GM18505 (cell line): ENCODE results near the gene FERMT3.
A peak's percentile ranks its signal among the peaks of the same experiment; 100 is the strongest.
"Not testable (repeated sequence)": the region's sequence is repeated elsewhere in the genome, so short reads cannot be mapped to it uniquely, and the experiment has no call there.

ENCODE experiments used
- ATAC-seq: cut with Tn5 transposase; IDR thresholded peaks from one replicate; pipeline ENCODE4 v1.9.1; 2021; ENCODE audit not compliant: unreplicated experiment
- POLR2A ChIP-seq: IDR thresholded peaks from 4 replicates; pipeline ENCODE4 v1.6.1; 2011; ENCODE audit warnings: borderline replicate concordance; ENCODE audit not compliant: insufficient read depth, insufficient read length; ENCODE audit errors: extremely low read depth

Gene FERMT3

DNA sequence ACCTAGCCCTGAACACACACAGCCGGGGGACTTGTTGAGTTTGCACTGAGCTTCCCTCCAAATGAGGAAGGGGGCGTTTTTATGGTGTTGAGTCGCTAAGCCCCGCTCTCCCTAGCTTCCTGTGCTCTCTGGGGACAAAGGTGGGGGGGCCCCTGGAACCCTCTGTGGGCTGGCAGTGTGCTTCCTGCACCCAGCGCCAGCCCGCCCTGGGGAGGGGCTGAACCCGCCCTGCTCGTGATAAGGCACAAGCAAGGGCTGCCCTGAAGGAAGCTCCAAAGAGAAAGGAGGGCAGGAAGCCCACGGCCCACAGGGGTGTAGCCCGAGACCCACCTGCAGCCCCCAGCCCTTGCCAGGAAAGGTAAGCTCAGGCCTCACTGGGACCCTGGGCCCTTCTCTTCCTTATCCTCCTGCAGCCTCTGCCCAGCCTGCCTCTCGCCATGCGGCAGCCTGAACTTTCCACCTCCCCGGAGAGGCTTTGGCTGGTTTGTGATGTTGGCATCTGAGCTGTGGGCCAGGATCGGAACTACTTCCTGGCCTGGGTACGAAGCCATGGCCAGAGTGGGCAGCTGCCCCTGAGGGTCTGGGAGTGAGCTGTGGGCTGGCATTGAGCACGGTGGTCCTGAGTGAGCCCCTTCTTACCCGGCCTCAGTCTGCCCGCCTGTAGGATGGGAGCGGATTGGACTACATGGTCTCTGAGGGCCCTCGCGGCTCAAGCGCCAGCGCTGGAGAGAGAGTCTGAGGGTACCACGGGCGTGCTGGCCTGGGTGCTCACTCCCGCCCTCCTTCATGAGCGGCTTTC lies at the start of gene FERMT3:
Gene FERMT3 (plus strand): TSS at position 265 of the 799 bp plus-strand sequence. CDS start 644 bp downstream, outside the sequence.
- no peak for ATAC-seq

DNA sequence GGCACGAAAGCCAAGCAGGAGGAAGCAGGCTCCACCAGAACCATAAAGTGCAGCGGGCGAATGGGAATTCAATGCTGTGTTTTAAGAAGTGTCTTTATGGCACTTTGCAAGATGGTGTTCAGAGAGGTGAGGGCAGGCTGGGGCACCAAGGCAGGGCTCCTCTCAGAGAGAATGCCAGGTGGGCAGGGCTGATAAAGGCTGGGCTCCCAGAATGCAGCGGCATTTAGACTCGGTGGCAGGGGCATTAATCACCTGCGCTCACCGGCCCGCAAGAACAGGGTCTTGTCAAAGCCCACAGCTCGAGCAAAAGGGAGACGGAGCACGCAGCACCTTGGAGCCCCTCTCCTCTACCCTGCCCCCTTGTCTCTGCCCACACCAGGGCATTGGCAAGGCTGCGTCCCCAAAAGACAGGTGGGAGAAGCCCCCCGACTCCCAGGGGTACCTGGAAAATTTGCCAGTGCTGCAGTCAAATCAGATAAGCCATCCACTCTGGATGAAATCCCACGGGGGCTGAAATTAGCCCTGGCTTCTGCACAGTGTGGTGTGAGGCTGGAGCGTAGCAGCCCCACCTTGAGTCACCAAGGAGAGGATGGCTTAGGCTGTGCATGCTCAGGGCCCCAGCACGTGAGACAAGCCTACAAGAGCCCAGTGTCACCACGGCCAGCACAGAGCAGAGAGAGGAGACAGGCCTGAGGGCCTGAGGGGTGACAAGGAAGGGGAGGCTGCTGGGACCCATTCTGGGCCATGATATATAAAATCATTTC lies 48.7 kb upstream of the FERMT3 start:
- no peak for ATAC-seq
- TF ChIP-seq POLR2A = no peak

More for the DNA sequence above, at the start of gene FERMT3:
- TF ChIP-seq POLR2A = peak; percentile 70

GRCh38 chr11:64161037-64161436 lies 45.5 kb upstream of the FERMT3 start:
- TF ChIP-seq POLR2A = no peak
- no peak for ATAC-seq

DNA sequence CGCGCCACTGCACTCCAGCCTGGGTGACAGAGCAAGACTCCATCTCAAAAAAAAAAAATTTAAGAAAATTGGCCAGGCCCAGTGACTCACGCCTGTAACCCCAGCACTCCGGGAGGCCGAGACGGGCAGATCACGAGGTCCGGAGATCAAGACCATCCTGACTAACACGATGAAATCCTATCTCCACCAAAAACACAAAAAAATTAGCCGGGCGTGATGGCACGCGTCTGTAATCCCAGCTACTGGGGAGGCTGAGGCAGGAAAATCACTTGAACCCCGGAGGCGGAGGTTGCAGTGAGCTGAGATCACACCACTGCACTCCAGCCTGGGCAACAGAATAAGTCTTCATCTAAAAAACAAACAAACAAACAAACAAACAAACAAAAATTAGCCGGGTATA lies 43.8 kb upstream of the FERMT3 start:
- ATAC-seq = not testable (repeated sequence)

DNA sequence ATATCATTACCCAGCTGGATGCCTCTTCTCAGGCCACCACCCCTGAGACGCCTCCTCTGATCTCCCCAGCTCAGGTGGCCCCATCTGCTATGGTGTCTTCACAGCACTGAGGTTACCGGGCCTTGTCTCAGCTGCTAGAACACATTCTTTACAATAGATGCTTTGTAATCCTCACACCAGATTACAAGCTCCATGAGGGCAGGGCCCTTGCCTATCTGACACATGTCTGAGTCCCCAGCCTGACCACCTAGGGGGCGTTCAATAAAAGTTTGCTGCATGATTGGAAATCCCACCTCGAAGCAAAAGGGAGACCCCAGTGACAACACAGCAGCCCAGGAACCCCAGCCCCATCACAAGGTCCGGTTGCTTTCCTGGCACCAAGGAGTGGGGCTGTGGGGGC lies 42.6 kb upstream of the FERMT3 start:
- no peak for TF ChIP-seq POLR2A
- no peak for ATAC-seq

DNA sequence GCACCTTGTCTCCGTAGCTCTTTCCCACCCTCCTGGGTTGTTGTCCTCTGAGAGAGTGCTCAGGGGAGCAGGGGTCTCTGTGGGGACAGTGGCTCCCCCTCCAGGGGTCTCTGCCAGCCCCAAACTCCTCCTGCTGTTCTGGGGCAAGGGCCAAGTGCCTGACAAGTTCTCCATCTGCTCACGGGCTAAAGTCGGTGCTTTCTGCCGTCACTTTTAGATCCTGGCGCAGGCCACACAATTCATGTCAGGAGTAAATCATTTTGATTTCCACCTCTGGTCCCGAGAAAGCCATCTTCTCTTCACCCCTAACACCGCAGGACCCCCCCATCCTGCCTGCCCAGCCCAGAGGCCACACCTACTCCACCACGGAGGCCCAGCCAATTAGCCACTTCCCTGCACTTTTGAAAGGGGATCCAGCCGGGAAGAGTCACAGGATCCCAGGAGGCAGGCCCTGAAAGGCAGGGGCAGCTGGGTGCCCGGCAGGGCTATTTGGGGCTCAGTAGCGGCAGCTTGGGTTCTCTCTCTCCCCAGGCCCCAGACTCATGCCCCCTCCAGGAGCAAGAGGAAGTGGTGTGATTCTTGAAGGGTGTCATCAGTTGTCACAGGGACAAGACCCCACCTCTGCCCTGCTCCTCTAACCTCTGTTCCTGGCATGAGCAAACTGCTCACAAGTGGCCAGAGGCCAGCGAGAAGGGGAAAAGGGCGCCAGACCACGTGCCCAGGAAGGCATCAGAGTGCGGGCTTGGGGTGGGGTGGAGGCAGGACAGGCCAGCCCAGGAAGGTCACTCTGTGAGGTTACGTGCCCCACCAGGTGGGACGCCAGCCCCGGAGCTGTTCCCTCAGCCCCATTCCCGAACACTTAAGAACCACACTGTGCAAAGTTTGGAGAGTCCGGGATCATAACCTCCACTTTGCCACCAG lies 41.9 kb upstream of the FERMT3 start:
- ATAC-seq = no peak
- TF ChIP-seq POLR2A = no peak

- no peak for TF ChIP-seq POLR2A
- no peak for ATAC-seq
Measured at GRCh38 chr11:64165481-64165841, 41.1 kb upstream of the FERMT3 start.

DNA sequence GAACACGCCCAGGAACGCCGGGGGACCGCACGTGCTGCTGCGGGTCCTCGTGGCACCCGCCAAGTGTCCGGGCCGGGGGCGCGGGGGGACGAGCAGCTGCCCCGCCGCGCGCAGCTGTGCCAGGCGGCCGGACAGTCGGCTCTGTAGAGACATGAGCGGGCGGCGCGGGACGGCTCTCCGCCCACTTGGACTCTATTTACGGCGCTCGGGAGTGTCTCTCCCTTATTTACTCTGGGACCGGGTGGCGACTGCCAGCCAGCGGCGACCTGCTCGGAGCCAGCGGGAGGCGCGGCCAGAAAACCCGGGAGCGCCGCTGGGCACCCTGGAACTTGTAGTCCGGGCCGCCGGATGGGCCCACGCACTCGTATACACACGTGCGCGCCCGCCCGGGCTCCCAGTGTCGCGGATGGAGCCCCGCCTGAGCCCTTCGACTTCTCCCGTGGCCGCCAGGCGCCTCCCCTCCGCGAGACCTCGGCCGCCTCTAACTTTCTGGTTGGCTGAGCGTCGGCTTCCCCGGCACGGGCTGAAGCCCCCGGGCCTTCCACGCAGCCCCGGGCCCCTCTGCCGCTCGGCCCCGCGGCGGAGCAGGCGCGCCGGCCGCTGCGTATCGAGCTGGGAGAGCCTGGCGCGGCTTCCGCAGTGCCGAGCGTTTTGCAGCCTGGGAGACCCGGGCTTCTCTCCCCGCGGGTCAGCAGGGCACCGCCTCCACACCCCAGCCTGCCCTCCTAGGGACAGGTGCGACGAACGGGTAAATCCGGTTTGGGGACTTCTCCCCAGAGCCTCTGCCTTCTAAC lies 40.5 kb upstream of the FERMT3 start, which contains the start of gene MACROD1:
Gene MACROD1 (minus strand): TSS at position 272 of the 794 bp plus-strand sequence. CDS start 119 bp downstream, at position 153.
- peak; percentile 50 for TF ChIP-seq POLR2A
- ATAC-seq = peak; percentile 68

- no peak for TF ChIP-seq POLR2A
- no peak for ATAC-seq
Measured at GRCh38 chr11:64170419-64170818, 36.1 kb upstream of the FERMT3 start.

GRCh38 chr11:64173616-64174355 lies 32.7 kb upstream of the FERMT3 start:
- no peak for TF ChIP-seq POLR2A
- ATAC-seq = no peak

- no peak for TF ChIP-seq POLR2A
- ATAC-seq = no peak
Measured at GRCh38 chr11:64176751-64177150, 29.8 kb upstream of the FERMT3 start.

DNA sequence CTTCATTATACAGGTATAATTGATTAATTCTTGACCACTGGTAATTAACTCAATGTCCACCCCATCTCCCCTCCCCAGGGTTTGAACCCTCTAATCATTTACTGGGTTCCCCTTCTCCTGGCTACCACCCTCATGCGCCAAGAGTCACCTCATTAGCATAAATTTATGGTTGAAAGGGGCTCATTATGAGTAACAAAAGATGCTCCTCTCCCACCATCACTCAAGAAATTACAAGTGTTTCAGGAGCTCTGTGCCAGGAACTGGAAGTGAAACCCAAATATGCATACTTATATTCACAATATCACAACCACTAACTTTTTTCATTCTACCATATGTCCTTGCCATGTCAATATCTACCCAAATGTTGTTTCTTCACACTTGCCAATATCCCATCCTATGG lies 28.3 kb upstream of the FERMT3 start:
- no peak for TF ChIP-seq POLR2A
- no peak for ATAC-seq

DNA sequence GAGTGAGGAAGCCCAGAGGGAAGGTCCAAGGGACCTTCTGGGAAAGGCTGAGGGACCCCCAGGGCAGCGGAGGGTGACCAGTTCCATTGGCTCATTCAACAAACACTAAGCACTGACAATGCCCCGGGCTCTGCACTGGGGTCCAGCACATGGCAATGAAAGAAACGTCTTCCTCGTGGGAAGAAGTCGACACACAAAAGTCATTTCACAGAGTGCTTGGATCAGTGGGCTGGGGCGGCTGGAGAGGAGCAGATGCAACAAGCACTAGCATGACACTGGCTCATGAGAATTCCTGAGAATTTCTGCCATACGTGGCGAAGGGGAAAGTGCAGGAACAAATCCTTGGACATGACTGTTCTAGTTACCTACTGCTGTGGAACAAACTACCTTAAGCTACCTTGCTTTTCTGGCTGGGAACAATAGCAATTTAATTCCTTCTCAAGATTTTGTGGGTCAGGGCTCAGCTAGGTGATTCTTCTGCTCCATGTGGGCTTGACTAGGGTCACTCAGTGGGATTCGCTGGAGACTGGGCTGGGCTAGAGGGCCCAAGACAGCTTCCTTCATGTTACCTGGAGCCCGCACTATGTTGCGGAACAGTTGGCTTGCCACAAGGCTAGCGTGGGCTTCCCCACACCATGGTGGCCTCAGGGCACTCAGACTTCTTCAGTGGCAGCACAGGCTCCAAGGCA lies 27.4 kb upstream of the FERMT3 start:
- ATAC-seq = no peak
- TF ChIP-seq POLR2A = no peak
